ENCODE results near the gene RPL22.

RPL22 gene

GRCh38 chr1:6200188-6200809, 904 bp upstream of the RPL22 start:
- no peak for DNase-seq

GRCh38 chr1:6198646-6199297, 623 bp downstream of the RPL22 start:
- DNase-seq: peak; percentile 39

DNA sequence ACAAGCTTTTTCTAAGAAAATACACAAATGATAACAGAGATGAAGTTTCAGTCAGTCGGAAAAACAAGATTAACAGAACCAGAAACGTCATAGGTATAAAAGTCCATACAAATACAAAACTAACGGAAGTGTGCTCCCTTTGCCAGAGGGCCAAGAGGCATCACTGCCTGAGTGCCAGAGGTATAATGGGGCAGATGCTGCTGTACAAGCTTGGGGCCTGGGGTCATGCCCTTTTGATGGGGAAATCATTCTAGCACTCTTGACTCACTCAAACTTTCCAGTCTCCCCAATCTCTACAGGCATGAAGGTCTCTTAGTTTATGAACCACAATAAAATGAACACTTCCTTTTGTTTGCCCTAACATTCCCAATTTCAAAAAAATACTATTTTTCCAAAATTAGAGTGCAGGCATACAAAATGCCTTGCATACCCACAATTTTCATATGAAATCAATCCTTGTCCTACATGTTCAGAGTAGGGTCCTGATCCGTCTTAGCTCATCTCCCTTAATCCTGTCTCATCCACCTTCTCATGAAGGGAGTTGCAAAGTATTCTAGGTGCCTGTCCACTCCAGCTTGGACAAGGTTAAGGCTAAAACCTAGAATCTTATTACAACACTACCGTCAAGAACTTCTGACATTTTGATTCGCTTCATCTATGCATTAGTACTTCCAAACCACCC, 1.5 kb downstream of the RPL22 start:
- DNase-seq: no peak

DNA sequence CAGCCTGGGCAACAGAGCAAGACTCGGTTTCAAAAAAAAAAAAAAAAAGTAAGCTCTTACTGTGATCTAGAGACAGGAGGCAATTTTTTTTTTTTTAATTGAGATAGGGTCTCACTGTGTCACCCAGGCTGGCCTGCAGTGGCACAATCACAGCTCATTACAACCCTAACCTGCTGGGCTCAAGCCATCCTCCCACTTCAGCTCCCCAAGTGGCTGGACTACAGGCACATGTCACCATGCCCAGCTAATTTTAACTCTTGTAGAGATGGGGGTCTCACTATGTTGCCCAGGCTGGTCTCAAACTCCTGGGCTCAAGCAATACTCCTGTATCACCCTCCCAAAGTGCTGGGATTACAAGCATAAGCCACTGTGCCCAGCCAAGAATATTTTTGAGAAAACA, 7.4 kb downstream of the RPL22 start:
- no peak for DNase-seq

GRCh38 chr1:6188466-6188865, 10.9 kb downstream of the RPL22 start:
- no peak for DNase-seq

DNA sequence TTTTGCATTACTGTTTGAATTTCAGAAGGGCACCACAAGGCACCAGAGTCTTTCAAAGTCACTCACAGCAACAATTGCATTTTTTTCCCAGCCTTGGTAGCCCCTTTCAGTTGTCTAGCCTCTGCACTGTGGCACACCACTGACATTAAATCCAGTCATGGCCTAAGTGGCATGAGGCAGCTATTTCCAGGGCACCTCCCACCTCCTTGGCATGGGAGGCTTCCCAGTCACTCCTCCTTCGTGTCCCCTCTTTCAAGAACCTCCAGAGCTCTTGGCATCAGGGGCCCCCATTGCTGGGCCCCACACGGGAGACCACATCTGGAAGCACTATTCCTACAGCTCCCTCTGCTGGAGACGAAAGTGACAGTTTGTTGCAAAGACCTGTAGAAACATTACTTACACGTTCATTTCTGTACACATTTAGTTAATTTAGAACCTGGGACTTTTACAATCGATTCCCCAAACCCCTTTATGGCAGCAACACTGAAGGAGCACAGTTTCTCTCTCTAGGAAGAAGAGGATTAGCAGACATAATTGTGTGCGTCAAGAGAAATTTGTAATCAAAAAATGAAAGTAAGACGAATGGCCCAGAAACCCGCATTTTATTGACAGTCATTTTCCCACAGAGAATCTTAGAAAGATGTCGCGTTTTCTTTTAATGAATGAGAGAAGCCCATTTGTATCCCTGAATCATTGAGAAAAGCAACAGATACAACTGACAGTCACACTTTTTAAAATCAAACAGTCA, 13.6 kb downstream of the RPL22 start:
- DNase-seq: peak; percentile 30

- DNase-seq: no peak
These were observed 14.2 kb downstream of the RPL22 start for GRCh38 chr1:6185151-6185550.

- no peak for DNase-seq
These were observed 15.2 kb downstream of the RPL22 start for GRCh38 chr1:6184083-6184783.

DNA sequence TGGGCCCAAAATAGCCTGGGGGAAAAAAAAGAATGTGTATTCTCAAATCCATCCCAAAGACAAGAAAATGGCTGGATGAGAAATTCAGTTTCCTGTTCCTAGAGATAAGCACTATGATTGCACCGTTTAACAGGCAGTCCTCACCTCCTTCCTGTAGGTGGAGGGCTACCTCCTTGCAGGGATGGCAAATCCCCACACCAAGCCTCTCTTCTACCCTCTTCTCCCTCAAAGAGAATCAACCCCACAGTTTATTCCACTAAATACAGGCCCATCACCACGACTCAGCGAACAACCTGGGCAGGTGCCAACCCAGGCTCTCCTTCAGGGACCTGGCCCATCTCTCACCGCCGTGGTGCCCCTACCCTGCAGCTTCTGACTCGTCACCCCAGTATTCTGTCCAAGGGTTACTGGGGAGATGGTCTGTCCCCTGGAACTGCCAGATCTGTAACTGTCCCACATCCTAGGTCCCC, 15.8 kb downstream of the RPL22 start:
- no peak for DNase-seq

- no peak for DNase-seq
These were observed 18.0 kb downstream of the RPL22 start for GRCh38 chr1:6181347-6181770.

GRCh38 chr1:6180707-6181311, 18.6 kb downstream of the RPL22 start:
- DNase-seq: no peak

- no peak for DNase-seq
These were observed 19.1 kb downstream of the RPL22 start, which contains the start of gene CHD5 for GRCh38 chr1:6180268-6180706. CHD5 (minus strand) TSS chr1:6180321; CDS start chr1:6180023, 298 bp downstream.

- no peak for DNase-seq
These were observed 19.7 kb downstream of the RPL22 start for GRCh38 chr1:6179564-6180175.

DNA sequence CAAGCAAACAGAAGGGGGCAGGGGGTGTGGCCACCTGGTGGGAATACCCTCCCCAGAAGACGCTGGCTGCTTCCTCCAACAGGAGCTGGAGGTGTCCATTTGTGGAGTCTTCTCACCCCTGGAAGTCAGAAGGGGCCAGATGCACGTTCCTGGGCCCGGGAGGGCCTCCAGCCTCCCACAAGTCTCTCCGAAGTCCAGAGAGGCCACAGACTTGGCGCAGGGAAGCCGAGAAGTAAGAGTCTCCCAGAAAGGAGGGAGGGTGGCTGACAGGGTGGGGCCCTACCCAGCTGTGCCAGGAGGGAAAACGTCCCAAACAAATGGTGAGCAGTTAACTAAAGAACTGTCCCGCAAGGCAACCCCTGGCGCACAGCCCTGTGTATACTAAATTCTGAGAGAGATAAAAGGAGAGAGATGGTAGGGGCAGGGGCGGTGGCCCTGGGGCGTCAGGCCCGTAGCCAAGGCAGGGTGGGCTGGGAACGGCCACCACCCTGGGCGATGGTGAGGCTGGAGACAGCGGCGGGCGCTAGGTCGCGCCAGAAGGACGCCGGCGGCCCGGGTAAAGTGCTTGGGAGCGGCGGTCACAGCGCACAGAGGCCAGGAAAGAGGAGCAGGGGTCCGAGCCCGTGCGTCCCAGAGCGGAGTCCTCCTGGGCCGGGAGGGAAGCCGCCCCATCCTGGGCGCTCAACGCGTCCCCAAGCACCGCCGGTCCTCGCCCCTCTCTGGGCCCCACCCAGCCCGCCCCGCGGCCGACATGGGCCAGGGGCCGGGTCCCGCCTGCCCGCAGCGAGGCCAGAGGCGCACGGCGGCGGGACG, 20.4 kb downstream of the RPL22 start:
- no peak for DNase-seq

DNA sequence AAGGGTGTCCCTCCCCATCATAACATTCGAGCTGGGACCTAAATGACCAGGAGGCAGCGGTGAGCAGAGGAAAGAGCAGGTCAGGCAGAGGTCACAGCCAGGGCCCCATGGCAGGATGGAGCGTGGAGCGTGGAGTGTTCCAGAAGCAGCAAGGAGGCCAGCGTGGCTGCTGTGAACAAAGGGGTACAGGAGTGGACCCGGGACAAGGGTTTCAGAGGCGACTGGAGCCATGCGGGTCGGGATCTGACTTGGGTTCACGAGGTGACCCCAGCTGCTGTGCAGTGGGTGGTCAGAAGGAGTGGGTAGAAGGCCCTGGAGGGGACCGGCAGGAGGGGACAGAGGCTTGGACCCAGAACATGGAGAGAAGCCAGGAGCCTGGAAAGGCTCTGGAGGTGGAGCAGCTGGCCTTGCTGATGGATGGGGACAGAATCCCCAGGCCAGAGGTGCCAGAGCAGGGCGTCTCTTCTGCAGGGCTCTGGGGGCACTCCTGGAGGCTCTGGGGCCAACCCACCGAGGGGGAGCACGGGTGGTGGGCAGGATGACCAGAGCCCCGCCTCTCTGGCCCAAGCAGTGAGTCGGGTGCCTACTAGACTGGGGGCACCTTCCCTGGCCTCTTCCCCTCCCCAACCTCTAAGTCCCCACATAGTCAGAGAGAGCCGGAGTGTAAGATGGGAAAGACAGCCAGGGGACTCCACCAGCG, 21.6 kb downstream of the RPL22 start:
- no peak for DNase-seq

DNA sequence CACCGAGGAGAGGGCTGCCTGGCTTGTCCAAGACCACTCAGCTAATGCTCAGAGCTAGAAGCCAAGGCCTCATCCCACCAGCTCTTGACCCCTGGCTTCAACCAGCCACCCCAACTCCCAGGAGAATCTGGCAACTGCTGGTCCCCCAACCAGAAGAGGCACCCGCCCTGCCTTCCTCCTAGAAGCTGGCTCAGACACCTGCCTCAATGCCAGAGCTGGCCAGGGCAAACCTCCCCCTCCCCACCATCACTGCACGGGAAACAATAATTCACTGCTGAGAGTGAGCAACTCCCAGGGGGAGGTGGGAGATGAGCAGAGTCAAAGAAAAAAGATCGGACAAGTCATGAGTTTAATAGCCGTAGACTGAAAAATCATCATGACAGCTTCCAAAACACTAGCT, 22.6 kb downstream of the RPL22 start:
- no peak for DNase-seq

GRCh38 chr1:6175411-6175828, 24.0 kb downstream of the RPL22 start:
- DNase-seq: no peak

- no peak for DNase-seq
These were observed 24.6 kb downstream of the RPL22 start for GRCh38 chr1:6174621-6175410.

DNA sequence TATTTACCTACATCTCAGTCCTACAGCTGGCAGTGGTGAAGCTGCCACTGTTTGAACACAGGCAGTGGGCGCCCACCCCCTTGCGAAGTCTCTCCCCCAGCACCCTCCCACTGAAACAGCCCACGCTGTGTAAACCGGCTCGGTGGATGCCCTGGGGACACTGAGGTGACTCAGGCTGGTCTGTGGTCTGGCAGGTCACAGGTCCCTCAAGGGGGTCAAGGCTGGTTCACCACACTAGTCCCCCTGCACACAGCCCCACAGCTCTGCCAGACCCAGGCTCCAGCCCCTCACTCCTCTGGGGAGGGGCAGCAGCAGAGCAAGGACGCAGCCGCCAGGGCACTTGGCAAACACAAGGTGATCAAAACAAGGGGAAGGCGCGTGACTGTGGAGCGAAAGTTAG, 26.8 kb downstream of the RPL22 start:
- DNase-seq: no peak

Measured in activated naive CD4-positive, alpha-beta T cell treated with anti-CD3 and anti-CD28 coated beads, Interleukin-2, amount 50 U/mL, for 16 hours (primary cell).